Measurements from ENCODE around the gene MCF2L. TPM values are rescaled to one million over a fixed set of nuclear protein-coding genes. Genes with fewer than 3 reads are reported as not detected.
"Not testable (repeated sequence)": the region's sequence is repeated elsewhere in the genome, so short reads cannot be mapped to it uniquely, and the experiment has no call there.

The MCF2L gene
- total RNA-seq, 1 donor from 2014 or later, result 12.3 TPM

- no peaks in the 10 kb centered on the region for H3K36me3 ChIP-seq (ENCODE audit: control insufficient read depth, insufficient read depth, low read length)
- H3K27me3 ChIP-seq (ENCODE audit: control insufficient read depth, insufficient read depth, low read length), result no peaks in the 10 kb centered on the region
- no peak overlapping the region for H3K4me3 ChIP-seq (ENCODE audit: low read depth, low read length)
- TF ChIP-seq CTCF (IDR thresholded peaks at IDR 0.05; ENCODE audit: insufficient read depth, low read length, poor library complexity, severe bottlenecking), result no peak
- no peak for DNase-seq (ENCODE audit: low read depth)
These were observed 110.1 kb downstream of the MCF2L start for GRCh38 chr13:113078902-113079780.

- H3K4me3 ChIP-seq (ENCODE audit: low read depth, low read length); DNase-seq (ENCODE audit: low read depth); H3K36me3 ChIP-seq (ENCODE audit: control insufficient read depth, insufficient read depth, low read length); H3K27me3 ChIP-seq (ENCODE audit: control insufficient read depth, insufficient read depth, low read length): not testable (repeated sequence)
These were observed 110.7 kb downstream of the MCF2L start for GRCh38 chr13:113079781-113080080.

GRCh38 chr13:113080361-113080831 is 111.4 kb downstream of the MCF2L start:
- Histone ChIP-seq H3K36me3 (ENCODE audit: control insufficient read depth, insufficient read depth, low read length) (no peaks in the 10 kb centered on the region), H3K4me3 (ENCODE audit: low read depth, low read length) (no peak overlapping the region), H3K27me3 (ENCODE audit: control insufficient read depth, insufficient read depth, low read length) (no peaks in the 10 kb centered on the region)
- no peak for DNase-seq (ENCODE audit: low read depth)
- no peak for TF ChIP-seq CTCF (IDR thresholded peaks at IDR 0.05; ENCODE audit: insufficient read depth, low read length, poor library complexity, severe bottlenecking)

- Histone ChIP-seq H3K27me3 (ENCODE audit: control insufficient read depth, insufficient read depth, low read length) (no peaks in the 10 kb centered on the region), H3K4me3 (ENCODE audit: low read depth, low read length) (no peak overlapping the region), H3K36me3 (ENCODE audit: control insufficient read depth, insufficient read depth, low read length) (no peaks in the 10 kb centered on the region)
- no peak for TF ChIP-seq CTCF (IDR thresholded peaks at IDR 0.05; ENCODE audit: insufficient read depth, low read length, poor library complexity, severe bottlenecking)
- DNase-seq (ENCODE audit: low read depth), result no peak
These were observed 112.0 kb downstream of the MCF2L start for GRCh38 chr13:113080901-113081521.

GRCh38 chr13:113082198-113083021 is 113.4 kb downstream of the MCF2L start:
- TF ChIP-seq CTCF (IDR thresholded peaks at IDR 0.05; ENCODE audit: insufficient read depth, low read length, poor library complexity, severe bottlenecking), result no peak
- no peak for DNase-seq (ENCODE audit: low read depth)
- Histone ChIP-seq H3K27me3 (ENCODE audit: control insufficient read depth, insufficient read depth, low read length) (no peaks in the 10 kb centered on the region), H3K4me3 (ENCODE audit: low read depth, low read length) (no peak overlapping the region), H3K36me3 (ENCODE audit: control insufficient read depth, insufficient read depth, low read length) (no peaks in the 10 kb centered on the region)

GRCh38 chr13:113083022-113083373 is 114.0 kb downstream of the MCF2L start:
- no peak for TF ChIP-seq CTCF (IDR thresholded peaks at IDR 0.05; ENCODE audit: insufficient read depth, low read length, poor library complexity, severe bottlenecking)
- H3K36me3 ChIP-seq (ENCODE audit: control insufficient read depth, insufficient read depth, low read length), result no peaks in the 10 kb centered on the region
- no peak overlapping the region for H3K4me3 ChIP-seq (ENCODE audit: low read depth, low read length)
- no peak for DNase-seq (ENCODE audit: low read depth)
- H3K27me3 ChIP-seq (ENCODE audit: control insufficient read depth, insufficient read depth, low read length), result no peaks in the 10 kb centered on the region
